OCI-LY1 (cell line): ENCODE measurements around the gene ZFPL1.

ENCODE experiments used
- EZH2 ChIP-seq: fragments of 200-600 bp; sonication (generic), shearing (Covaris generic); IDR thresholded peaks from 2 replicates; pipeline ENCODE4 v1.8.0; 2017; ENCODE audit warnings: borderline replicate concordance, mixed run types, mild to moderate bottlenecking, antibody characterized with exemption, low read length, moderate library complexity, mixed read lengths
- TF ChIP-seq, protein P1 (sequence below): fragments of 200-600 bp; sonication (generic), shearing (Covaris generic); IDR thresholded peaks from 2 replicates; pipeline ENCODE4 v1.5.1; 2017; ENCODE audit warnings: mild to moderate bottlenecking, antibody characterized with exemption, low read length, moderate library complexity, mixed read lengths

DNA sequence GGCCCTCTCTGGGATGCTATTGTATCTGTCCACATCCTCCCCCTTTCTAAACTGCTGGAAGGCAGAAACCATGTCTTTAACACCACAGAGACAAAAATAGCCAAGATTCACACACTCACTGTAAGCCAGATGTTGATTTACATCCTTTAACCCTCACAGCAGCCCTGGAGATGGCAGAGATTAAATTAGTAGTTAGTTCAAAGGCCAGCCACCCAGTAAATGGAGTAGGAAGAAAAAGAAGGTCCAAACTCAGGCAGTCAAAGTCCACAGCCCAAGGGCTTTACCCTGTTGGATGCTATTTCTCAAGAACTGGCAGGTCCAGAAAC lies 35.6 kb downstream of the ZFPL1 start:
- TF ChIP-seq, protein P1, sequence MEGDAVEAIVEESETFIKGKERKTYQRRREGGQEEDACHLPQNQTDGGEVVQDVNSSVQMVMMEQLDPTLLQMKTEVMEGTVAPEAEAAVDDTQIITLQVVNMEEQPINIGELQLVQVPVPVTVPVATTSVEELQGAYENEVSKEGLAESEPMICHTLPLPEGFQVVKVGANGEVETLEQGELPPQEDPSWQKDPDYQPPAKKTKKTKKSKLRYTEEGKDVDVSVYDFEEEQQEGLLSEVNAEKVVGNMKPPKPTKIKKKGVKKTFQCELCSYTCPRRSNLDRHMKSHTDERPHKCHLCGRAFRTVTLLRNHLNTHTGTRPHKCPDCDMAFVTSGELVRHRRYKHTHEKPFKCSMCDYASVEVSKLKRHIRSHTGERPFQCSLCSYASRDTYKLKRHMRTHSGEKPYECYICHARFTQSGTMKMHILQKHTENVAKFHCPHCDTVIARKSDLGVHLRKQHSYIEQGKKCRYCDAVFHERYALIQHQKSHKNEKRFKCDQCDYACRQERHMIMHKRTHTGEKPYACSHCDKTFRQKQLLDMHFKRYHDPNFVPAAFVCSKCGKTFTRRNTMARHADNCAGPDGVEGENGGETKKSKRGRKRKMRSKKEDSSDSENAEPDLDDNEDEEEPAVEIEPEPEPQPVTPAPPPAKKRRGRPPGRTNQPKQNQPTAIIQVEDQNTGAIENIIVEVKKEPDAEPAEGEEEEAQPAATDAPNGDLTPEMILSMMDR = no peak
- TF ChIP-seq EZH2 = no peak
